ENCODE measurements around the gene SLC7A5.

GRCh38 chr16:87839542-87840270 lies 29.6 kb downstream of the SLC7A5 start:
- no peak for TF ChIP-seq EZH2 (IDR thresholded peaks at IDR 0.05; ENCODE audit: insufficient read depth, poor library complexity, severe bottlenecking)
- no peak for TF ChIP-seq EZH2phosphoT487 (IDR thresholded peaks at IDR 0.05; ENCODE audit: insufficient read depth, low read depth)
